Osteocyte (in vitro differentiated cells): ENCODE data around the gene FGF14. TPM values are rescaled to one million over a fixed set of nuclear protein-coding genes. Genes with fewer than 3 reads are reported as not detected.

Experiments used
- DNase-seq: peaks from one replicate; pipeline ENCODE4 v3.0.0; 2021; ENCODE audit warnings: mixed read lengths; ENCODE audit not compliant: unreplicated experiment; ENCODE audit errors: extremely low spot score
- H3K27ac Mint-ChIP-seq: one replicate; pipeline ENCODE4 v1.8.0; 2021; ENCODE audit warnings: mild to moderate bottlenecking, mixed read lengths; ENCODE audit not compliant: unreplicated experiment
- H3K27me3 Mint-ChIP-seq: one replicate; pipeline ENCODE4 v1.8.0; 2021; ENCODE audit warnings: mixed read lengths; ENCODE audit not compliant: unreplicated experiment
- H3K36me3 Mint-ChIP-seq: one replicate; pipeline ENCODE4 v1.8.0; 2021; ENCODE audit warnings: mixed read lengths; ENCODE audit not compliant: unreplicated experiment
- H3K4me1 Mint-ChIP-seq: one replicate; pipeline ENCODE4 v1.8.0; 2021; ENCODE audit warnings: mixed read lengths; ENCODE audit not compliant: unreplicated experiment
- H3K4me3 Mint-ChIP-seq: one replicate; pipeline ENCODE4 v1.8.0; 2021; ENCODE audit warnings: mild to moderate bottlenecking, moderate library complexity, mixed read lengths; ENCODE audit not compliant: unreplicated experiment
- H3K9me3 Mint-ChIP-seq: one replicate; pipeline ENCODE4 v1.8.0; 2021; ENCODE audit warnings: mixed read lengths; ENCODE audit not compliant: unreplicated experiment
- CTCF ChIP-seq: fragments of 200-600 bp; sonication (generic); IDR thresholded peaks from 2 replicates; pipeline ENCODE4 v1.5.0; 2021; ENCODE audit warnings: antibody characterized with exemption, mild to moderate bottlenecking, moderate library complexity
- total RNA-seq: library from RNA; stranded (reverse); gene quantifications from 2 replicates; pipeline ENCODE4 v1.2.1, GENCODE V29; 2021

Gene FGF14
- total RNA-seq, 1 donor from 2014 or later: 0.24 TPM

GRCh38 chr13:101700598-101700997 is 701.2 kb downstream of the FGF14 start:
- TF ChIP-seq CTCF: no peak
- no peaks in the 10 kb centered on the region for H3K9me3 Mint-ChIP-seq
- H3K4me3 Mint-ChIP-seq: peak overlapping the region; percentile 4
- no peaks in the 10 kb centered on the region for H3K27me3 Mint-ChIP-seq
- peak overlapping the region; percentile 81 for H3K27ac Mint-ChIP-seq
- peaks cover 76% of the 10 kb centered on the region for H3K36me3 Mint-ChIP-seq
- no peak for DNase-seq
- peaks cover 54% of the 10 kb centered on the region for H3K4me1 Mint-ChIP-seq

- H3K27me3 Mint-ChIP-seq: no peaks in the 10 kb centered on the region
- no peaks in the 10 kb centered on the region for H3K9me3 Mint-ChIP-seq
- H3K4me1 Mint-ChIP-seq: peaks cover 47% of the 10 kb centered on the region
- peak overlapping the region; percentile 25 for H3K27ac Mint-ChIP-seq
- H3K36me3 Mint-ChIP-seq: peaks cover 78% of the 10 kb centered on the region
- no peak for TF ChIP-seq CTCF
- H3K4me3 Mint-ChIP-seq: no peak overlapping the region
- DNase-seq: no peak
These were observed 703.4 kb downstream of the FGF14 start for GRCh38 chr13:101698400-101698799.

- Mint-ChIP-seq H3K36me3 (peaks cover 78% of the 10 kb centered on the region), H3K27me3 (no peaks in the 10 kb centered on the region), H3K9me3 (no peaks in the 10 kb centered on the region), H3K27ac (peak overlapping the region; percentile 35), H3K4me3 (no peak overlapping the region), H3K4me1 (peaks cover 43% of the 10 kb centered on the region)
- TF ChIP-seq CTCF: no peak
- no peak for DNase-seq
These were observed 704.1 kb downstream of the FGF14 start for GRCh38 chr13:101697745-101698144.

GRCh38 chr13:101695870-101696516 is 705.9 kb downstream of the FGF14 start:
- no peak for TF ChIP-seq CTCF
- Mint-ChIP-seq H3K4me3 (no peak overlapping the region), H3K9me3 (no peaks in the 10 kb centered on the region), H3K27ac (no peak overlapping the region), H3K4me1 (peaks cover 36% of the 10 kb centered on the region), H3K36me3 (peaks cover 79% of the 10 kb centered on the region), H3K27me3 (no peaks in the 10 kb centered on the region)
- DNase-seq: no peak

GRCh38 chr13:101691341-101691860 is 710.4 kb downstream of the FGF14 start:
- DNase-seq: no peak
- H3K27ac Mint-ChIP-seq: no peak overlapping the region

More at GRCh38 chr13:101691341-101691860, 710.4 kb downstream of the FGF14 start:
- no peak overlapping the region for H3K4me3 Mint-ChIP-seq
- no peak for TF ChIP-seq CTCF
- no peaks in the 10 kb centered on the region for H3K27me3 Mint-ChIP-seq
- H3K9me3 Mint-ChIP-seq: no peaks in the 10 kb centered on the region
- H3K36me3 Mint-ChIP-seq: peaks cover 62% of the 10 kb centered on the region
- H3K4me1 Mint-ChIP-seq: peaks cover 24% of the 10 kb centered on the region
